DMS153 treated with DMSO at 0.1 percent for 48 hours (cell line): ENCODE results near the gene ANO8.
A peak's percentile ranks its signal among the peaks of the same experiment; 100 is the strongest.

Source experiments
- DNase-seq: peaks from one replicate; lab custom pipeline; 2025; ENCODE audit not compliant: unreplicated experiment; lab: John Stamatoyannopoulos, UW

Gene ANO8

DNA sequence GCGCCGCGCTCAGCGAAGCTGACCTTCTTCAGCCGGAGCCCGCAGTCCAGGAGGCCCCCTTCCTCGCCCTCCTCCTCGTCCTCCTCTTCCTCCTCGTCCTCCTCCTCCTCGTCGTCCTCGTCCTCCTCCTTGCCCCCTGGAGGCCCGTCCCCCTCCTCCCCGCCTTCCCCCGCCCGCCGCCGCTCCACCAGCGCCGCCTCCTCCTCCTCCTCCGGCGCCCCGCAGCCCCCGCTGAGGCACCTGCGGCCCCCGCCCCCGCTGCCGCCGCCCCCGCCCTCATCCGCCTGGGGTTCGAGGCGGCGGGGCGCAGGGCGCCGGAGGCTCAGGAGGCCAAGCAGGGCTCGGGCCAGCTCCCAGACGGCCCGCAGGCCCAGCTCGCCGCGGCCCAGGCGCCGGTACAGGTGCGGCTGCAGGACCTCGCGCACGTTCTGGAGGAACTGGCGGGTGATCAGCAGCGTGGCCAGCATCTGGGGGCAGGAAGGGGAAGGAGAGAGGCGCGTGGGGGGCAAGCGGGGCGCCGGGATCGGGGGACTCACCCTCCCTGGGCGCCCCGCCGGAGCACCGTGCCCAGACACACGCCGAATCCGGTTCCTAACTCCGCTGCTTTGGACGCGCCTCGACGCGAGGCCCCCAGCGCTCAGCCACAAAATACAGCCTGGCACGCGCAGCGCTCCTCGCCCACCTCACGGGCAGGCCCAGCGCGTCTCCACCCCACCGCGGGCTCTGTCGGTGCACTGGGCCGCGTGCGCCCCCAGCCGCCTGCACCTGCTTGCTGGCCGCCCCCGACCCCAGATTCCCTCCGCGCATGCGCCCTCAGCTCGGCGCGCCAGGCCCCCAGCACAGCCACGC is 5.9 kb downstream of the ANO8 start:
- DNase-seq: no peak

DNA sequence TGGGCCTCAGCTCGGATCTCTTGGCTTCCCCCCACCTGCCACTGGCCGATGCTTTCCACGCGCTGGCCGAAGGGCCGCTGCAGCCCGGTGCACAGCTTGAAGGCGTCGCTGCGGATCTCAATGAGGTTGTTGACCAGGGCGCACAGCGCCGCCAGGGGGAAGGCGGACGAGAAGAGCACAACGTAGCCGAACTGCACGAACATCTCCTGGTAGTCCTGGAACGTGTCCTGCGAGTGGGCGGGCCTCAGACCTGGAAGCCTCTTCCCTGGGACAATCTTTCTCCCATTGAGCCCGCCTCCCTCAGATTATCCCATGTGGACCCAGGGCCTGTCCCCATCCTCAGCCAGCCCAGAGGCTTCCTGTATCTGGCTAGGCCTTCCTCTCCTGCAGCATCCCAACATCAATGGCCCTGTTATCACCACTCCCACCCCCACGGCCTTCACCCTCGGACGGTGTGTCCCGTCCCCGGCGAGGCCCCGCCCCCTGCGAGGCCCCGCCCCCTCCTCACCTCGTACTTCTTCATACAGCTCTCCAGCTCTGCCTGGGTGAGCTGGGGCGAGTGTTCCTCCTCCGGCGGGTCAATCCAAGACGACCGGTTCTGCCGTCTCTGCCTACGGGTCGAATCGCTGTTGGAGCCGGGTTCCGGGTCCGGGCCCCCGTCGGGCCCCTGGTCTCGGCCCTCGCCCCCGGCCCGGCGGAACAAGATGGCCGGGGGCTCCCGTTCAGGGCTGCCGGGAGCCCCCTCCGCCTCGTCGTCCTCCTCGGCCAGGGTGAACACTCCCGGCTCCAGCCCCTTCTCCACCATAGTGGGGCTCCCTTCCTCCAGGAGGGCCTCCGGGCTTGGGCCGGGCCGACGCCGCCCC is 6.8 kb downstream of the ANO8 start:
- DNase-seq: peak; percentile 72

DNA sequence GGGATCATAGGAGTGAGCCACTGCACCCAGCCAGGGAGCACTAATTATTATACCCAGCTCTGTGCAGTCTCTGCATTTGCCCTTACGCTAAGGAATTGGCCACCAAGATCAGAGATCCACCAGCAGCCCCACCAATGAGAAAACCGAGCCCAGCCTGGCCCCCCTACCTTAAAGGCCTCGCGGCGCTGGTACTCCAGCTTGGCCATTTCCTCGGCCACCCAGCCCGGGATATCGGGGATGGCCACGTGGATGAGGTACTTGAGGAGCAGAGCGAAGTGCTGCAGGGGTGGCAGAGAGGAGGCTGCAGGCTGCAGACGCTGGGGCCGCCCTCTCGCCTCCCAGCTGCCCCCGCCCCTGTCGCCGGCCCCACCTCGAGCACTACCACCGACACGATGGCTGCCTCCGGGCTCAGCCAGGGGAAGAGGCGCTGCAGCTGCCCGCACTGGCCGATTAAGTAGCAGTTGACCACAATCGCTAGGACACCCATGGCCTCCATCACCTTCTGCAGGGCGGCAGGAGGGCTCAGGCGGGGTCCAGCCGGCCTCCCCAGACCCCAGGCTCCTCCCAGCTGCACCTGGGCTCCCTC is 7.5 kb downstream of the ANO8 start:
- DNase-seq: no peak

- no peak for DNase-seq
Observed at GRCh38 chr19:17326595-17326966, 8.1 kb downstream of the ANO8 start.

GRCh38 chr19:17325881-17326594 is 8.6 kb downstream of the ANO8 start:
- DNase-seq: no peak

DNA sequence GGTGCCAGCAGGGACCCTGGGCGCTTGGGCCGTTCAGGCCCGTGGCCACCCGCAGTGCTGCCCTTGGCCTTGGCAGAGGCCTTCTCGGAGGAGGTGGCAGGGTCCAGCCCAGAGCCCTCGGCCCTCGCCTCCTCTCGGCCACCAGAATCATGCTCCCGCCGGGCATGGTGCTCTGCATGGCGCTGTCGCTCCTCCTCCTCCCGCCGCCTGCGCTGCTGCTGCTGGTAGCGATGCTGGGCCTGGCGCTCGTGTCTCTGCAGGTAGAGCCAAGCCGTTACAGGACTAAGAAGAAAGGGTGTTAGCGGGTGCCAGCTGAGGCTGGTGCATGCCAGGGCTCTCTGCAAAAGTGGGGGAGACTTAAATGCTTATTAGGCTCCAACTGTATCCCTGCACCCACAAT is 9.5 kb downstream of the ANO8 start:
- no peak for DNase-seq

GRCh38 chr19:17324357-17325114 is 10.1 kb downstream of the ANO8 start:
- no peak for DNase-seq

DNA sequence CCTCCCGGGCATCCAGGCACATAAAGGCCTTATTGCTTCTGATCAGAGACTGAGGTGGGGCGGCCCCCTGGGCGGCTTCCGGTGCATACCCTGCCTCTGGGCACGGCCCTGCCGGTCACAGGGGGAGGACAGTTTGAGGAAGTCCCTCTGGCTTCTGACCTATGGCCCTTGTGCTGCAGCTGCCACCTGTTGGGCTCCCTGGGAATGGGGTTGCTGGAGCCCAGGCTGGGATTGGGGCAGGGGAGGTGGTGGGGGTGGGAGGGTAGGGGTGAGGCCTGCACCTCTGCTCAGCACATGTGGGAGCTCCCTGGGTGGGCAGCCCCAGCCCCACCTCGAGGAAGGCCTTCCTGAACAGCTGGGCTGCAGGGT is 10.7 kb downstream of the ANO8 start:
- no peak for DNase-seq

DNA sequence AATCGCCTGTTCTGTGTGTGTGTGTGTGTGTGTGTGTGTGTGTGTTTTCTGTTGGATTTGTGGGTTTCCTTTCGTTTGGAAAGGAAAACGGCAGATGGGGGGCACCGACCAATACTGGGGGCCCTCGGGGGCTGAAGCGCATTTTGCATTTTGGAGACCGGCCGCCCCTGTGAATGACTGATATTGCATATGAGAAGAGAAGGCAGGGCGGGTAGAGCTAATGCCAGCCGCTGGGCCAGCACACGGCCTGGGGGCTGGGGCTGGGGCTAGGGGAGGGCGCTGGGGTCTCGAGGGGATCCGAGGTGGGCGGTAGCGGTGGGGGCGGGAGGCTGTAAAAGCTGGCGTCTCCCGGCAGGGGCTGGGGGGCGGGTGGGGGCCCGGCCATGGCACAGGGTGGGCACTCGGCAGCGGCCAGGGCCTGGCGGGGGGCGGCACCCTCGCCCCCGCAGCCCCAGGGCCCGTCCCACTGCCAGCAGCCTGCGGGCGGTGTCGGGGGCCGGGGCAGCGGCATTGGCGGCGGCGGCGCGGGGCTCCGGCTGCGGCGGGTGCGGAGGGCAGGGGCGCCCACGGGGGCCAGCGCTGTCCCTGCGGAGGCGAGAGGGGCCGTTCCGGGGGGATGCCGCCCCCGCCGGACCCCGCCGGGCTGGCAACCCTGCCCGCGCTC is 11.2 kb downstream of the ANO8 start:
- DNase-seq: no peak

DNA sequence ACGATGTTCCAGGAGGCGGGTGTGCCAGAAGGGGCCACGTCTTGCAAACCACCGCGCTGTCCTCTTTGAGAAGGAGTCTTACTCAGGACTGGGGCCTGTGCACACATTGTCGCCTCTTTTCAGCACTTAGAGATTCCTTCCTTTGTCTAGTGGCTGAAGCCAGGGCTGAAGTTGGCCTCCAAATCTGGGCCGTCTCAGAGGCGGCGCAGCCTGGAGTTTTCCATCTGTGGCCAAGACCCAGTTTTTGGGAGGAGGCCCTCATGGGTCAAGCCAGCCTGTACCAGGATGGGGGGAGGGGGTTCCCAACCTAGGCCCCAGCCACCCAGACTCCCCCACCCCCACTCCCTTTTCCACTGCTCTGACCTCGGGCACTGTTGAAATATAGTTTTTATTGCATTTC is 11.8 kb downstream of the ANO8 start:
- DNase-seq: no peak

- DNase-seq: no peak
Observed at GRCh38 chr19:17321655-17322489, 12.8 kb downstream of the ANO8 start.

GRCh38 chr19:17320435-17320834 is 14.2 kb downstream of the ANO8 start:
- no peak for DNase-seq

- no peak for DNase-seq
Observed at GRCh38 chr19:17319473-17320238, 15.0 kb downstream of the ANO8 start.

- DNase-seq: no peak
Observed at GRCh38 chr19:17318966-17319365, 15.7 kb downstream of the ANO8 start.

DNA sequence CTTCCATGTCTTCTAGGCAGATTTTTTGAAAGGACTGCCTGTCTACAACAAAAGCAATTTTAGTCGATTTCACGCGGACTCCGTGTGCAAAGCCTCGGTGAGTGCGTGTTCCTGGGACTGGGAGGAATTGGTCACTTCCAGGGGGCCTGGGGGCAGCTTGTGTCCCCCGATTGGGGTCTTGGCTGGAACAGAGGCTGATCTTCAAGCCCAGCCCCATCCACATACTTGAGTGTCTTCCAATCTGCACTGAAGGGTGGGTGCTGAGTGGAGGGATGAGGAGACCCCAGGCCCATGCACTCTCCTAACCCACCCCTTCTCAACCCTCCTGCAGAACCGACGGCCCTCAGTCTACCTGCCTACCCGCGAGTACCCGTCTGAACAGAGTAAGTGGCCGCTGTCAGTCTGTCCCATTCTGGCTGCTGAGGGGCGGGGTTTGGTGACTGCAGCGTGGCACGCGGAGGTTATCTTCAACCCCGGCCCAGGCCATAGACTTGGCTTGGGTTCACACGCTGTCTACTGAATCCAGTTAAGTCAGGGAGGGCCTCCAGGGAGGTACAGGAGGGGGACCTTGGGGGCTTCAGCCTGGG is 20.6 kb downstream of the ANO8 start:
- DNase-seq: no peak

DNA sequence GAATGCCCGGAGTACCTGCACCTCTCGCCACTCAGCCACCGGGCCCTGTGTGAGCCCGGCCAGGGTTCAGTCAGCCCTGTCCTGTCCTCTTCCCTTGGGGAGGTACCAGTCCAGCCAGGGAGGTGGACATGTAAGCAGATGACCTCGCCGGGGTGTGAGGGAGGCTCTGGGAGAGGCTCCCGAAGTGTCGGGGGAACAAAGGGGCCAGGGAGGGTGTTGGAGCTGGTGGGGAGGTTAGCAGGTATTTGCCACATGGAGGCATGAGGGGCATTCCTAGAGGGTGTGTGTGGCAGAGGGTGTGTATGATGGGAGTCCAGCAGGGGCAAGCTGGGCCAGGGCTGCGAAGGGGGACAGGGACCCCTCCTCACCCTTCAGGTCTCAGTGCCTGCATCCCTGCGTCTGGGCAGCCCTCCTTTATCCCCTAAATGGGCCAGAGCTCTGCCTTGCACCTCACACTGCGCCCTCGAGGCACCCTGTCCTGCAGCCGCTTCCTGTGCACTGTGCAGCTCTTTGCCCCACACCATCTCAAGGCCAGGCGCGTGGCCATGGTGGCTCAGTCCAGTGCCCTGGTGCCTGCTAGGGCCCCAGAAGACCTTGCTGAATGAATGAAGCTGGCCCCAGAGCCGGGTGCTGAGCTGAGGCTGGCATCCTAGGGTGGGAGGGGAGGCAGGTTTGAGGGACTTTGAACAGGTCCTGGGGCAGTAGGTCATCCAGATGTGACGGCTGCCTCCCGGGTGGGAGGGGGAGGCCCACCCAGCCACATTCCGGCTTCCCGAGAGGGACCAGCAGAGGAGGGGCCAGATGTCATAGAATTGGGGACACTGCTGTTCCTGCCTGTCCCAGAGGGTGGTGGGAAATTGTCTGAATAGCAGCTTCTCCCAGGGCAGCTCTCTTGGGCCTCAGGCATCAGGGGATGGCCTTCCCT is 22.2 kb downstream of the ANO8 start:
- DNase-seq: no peak
